SH-SY5Y (cell line): Measurements from ENCODE around the gene C10orf90.
A peak's percentile ranks its signal among the peaks of the same experiment; 100 is the strongest.

Experiments used
- GATA2 ChIP-seq: IDR thresholded peaks from 2 replicates; pipeline ENCODE4 v1.6.1; 2011; ENCODE audit warnings: mild to moderate bottlenecking, low read depth, low read length
- GATA3 ChIP-seq: IDR thresholded peaks from 2 replicates; pipeline ENCODE4 v1.6.1; 2011; ENCODE audit warnings: low read depth, mild to moderate bottlenecking, low read length, moderate library complexity

The C10orf90 gene

DNA sequence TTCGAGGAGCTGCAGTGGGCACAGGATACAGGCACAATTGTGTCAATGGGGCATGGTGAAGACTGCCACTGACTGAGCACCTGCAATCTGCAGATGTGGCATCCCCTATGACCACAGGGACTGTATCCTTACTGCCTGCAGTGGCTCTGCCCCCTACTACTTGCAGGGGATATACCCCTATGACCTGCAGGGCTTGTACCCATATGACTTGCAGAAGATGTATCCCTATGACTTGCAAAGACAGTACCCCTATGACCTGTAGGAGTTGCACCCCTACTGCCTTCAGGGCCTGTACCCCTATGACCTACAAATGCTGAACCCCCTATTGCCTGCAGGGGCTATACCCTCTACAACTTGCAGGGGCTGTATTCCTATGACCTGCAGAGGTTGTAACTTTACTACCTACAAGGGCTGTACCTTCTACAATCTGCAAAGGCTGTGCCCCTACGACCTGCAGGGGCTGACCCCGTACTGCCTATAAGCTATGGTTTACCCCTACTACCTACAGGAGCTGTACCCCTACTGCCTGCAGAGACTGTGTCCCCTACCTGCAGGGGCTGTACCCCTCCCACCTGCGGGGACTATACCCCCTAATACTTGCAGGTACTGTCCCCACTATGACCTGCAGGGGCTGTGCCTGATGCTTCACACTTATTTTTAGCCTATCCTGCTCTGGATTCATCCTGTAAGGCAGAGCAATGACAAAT lies 216.3 kb downstream of the C10orf90 start:
- TF ChIP-seq GATA2 (no peak), GATA3 (no peak)

DNA sequence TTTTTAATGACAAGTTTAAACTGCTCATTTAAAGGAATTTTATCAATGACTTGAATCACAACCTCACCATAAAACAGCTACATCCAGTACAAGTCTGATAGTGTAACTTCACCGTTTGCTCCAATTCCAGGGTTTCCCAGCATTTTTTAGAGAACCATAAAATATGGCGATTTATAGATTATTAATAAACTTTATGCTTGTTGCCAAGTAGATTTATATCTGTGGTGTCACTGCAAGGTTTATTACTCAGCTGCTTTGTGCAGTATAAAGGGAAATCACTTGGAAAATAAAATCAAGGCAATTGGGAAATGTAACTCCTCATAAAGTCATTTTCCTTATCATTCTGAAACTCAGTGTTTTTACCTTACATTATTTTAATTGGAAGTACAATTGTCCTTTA lies 218.2 kb downstream of the C10orf90 start:
- TF ChIP-seq GATA3 (no peak), GATA2 (no peak)

DNA sequence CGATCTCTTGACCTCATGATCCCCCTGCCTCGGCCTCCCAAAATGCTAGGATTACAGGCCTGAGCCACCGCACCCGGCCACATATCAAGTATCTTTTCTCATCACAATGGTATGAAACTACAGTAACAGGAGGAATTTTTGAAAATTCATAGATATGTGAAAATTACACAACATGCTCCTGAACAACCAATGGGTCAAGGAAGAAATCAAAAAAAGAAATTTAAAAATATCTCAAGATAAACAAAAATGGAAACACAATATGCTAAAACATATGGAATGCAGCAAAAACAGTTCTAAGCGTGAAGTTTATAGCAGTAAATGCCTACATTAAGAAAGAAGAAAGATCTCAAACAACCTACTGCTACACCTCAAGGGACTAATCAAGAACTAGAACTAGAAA lies 222.4 kb downstream of the C10orf90 start:
- no peak for TF ChIP-seq GATA2
- TF ChIP-seq GATA3 = no peak

DNA sequence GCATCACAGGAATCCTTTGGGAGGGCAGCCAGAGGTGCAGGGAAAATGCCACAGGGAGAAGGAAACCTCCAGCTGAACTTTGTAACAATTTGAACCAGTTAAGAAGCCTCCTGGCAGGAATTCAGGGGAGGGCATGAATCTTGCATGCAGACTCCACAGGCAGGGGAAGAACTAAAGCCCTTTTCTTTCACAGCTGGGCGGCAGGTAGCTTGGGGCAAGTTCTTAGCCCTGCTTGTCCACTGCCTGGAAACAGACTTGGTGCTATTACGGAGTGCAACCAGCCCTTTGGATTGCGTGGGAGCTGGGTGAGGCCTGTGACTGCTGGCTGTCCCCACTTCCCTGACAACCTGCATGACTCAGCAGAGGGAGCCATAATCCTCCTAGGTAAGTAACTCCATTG lies 230.6 kb downstream of the C10orf90 start:
- no peak for TF ChIP-seq GATA3
- no peak for TF ChIP-seq GATA2

DNA sequence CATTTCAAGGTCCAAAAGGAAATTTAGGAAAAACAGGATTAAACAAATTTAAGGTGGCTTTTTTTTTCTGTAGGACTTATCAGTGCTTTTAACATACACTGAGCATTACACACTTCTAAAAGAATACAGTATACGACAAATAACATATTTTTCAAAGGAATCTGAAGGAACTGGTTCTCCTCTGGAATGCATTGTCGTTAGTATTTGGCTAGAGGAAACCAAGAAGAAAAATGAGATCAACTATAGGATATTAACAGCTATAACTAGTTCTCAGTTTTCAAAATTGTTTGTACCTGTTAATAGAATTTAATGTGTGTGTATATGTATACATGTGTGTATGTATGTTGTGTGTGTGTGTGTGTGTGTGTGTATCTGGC lies 232.1 kb downstream of the C10orf90 start:
- no peak for TF ChIP-seq GATA2
- TF ChIP-seq GATA3 = no peak

DNA sequence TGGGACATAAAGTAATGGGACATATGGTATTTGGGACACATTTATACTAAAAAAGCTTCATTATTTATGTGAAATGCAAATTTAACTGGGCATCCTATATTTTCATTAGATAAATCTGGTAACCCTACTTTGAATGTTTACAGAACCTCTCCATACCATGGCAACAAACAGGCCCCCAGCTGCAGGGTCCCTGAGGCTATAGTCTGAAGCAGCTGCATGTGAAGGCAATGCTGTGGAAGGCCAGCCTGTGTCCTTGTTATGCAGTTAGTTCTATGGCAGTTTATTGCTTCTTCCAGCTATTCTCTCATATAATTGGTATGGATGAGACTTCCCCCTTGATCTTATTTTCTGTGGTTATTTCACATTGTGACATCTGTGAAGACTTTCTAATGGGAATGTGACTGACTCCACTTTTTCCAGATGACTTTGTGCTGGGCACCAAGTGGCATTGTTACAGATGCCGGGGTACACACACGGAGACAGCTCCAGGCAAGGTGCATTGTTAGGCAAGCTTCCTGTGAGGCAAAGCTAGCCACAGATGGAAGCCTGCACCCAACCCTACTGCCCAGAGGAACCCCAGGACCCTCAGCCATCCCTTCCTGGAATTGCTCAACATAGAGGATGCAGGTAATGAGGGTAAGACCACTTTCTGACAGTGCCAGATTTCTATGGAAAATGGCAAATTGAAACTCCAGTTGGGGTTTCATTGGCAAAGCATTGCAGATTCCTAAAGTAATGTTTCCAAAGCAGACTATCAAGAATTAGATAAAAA lies 232.7 kb downstream of the C10orf90 start:
- no peak for TF ChIP-seq GATA3
- TF ChIP-seq GATA2 = no peak

DNA sequence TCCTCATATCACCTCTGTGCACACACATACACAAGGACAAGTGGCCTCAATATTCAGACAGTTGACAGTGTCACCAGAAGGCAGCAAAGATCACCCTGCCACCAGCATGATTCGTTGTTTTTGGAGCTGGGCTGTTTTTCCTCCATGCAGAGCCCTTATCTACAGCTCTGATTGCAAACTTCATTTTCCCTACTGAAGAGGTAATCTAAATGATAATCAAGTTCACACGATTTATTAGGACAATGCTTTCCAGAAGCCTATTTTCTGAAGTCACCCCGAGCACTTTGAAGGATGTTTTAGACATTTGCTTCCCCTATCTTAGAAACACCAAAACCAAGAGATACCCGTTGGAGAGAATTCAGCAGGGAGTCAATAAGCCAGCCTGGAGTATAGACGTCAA lies 236.3 kb downstream of the C10orf90 start:
- TF ChIP-seq GATA3 (no peak), GATA2 (peak; percentile 53)

DNA sequence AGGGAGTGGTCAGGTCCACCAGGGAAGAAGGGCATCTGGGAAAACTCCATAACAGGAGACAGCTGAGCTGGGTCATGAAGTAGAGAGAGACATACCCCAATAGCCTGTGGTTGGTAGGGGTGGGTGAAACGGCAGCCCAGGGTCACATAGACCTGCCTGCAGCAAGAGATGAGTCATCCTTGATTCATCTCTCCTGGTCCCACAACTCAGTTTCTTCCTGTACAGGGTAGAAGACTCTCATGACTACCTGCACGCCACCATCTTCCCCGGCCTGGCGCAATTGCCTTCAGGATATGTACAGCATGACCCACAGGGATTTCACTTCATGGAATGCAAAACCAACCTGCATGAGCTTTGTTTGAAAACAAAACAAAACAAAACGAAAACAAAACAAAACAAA lies 237.1 kb downstream of the C10orf90 start:
- TF ChIP-seq GATA2 (no peak), GATA3 (no peak)

DNA sequence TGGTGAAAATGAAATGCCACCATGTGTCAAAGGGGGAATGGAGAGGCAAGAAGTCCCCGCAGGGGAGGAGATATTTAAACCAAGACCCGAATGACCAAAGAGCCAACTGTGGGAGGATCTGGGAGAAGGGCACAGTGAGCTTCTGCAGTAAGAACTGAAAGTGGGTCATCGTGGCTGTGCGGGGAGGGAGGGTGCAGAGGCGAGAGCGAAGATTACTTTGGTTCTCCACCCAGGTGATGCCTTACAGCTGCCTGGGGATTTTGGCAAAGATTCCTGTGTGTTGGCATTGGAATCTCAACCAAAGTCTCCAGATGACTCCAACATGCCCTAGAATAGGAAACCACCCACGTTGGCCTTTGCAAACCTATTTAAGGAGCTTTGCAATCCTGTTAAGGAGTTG lies 238.0 kb downstream of the C10orf90 start:
- TF ChIP-seq GATA2 (no peak), GATA3 (no peak)

DNA sequence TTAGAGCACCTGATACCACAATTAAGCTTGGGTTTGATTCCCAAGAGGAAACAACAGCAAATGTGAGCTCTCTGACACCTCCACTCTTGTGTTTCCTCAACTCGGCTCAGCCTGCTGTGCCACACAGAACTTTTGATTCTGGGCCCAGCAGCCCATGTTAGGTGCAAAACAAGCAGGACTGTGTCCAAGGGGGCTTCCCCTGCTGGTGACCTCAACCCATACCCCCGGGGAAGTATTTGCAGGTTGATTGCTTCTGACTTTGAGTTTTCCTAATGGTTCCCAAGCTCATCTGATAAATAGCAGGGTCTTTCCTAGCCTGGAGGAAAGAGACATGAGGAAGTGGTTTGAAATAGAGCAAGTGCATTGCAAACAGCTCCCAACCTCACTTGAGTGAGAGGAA lies 238.7 kb downstream of the C10orf90 start:
- TF ChIP-seq GATA2 = no peak
- TF ChIP-seq GATA3 = no peak

DNA sequence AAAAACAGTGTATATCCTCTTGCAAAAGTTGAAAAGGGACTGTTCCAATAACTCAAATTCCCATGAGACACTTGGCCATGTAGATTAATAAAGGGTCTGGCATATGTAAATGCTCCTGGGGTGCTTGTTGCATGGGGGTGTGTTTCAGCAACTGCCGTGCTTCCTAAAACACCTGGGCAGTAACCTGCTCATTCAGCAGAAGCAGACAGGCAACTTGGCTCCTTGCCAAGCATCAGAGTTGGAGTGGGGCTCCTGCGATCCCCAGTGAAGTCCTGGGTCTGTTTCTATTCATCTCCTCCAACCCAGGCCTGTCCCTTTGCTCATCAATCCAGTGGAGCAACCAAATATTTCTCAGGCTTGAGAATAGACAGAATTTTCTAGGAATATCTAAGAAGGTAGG lies 240.0 kb downstream of the C10orf90 start:
- TF ChIP-seq GATA2 (no peak), GATA3 (no peak)

DNA sequence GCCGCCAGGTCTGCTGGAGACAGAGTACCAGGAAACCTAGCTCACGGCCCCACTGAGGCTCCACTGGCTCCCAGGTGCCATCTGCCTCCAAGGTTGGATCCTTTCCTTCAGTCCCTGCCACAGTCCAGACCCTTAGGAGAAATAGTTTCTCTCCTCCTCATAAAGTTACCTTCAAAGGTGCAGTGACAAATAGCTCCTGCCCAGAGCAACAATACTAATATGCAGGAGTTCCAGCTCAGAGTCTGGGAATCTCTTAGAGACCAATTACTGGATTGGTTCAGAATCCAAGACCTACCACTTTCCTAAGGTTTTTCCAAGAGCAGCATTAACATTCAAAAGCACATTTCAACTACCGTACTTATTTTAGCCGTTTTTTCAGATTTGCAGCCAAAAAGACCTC lies 241.2 kb downstream of the C10orf90 start:
- TF ChIP-seq GATA3 (no peak), GATA2 (no peak)

DNA sequence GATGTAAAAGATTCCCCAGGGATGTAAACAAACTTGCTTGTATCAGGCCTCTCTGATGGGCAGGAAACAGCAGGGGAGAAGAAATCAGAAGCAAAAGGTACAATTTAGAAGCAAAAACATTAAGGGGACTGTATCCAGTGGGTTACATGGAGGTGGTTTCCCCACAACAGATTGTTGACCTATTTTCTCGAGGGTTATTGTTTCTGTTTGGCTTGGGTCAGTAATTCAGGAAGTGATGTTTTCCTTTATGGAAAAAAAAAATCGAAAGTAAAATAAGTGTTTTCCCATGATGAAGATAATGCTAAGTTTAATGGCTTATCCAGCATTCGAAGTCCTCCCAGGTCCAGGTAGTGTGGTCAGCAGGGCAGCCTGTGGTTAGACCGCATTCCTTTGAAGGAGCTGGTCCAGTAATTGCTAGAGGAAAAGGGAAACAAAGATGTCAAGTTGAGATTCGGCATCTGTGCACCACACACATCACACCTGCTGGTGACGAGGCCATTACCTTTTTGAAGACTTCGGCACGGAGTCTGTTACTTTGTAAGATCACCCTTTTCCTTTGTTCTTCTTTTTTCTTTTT lies 244.9 kb downstream of the C10orf90 start:
- TF ChIP-seq GATA2 = no peak
- no peak for TF ChIP-seq GATA3

DNA sequence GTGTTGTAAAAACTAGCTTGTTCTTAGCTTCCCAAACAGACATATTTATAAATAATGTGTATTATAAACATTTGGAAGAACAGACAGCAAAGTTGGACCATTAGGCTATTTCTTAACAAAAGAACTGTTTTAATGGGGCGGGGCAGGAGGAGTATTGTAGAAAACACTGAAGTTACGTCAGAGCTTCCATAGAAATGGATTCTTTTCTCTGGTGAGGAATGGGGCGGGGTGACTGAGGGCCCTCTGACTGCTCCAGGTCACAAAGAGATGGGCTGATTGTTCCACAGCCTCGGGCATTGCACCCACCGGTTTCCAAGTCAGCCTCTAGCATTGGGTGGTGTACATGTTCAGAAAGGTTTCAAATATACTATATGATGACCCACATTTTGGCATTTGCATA lies 245.5 kb downstream of the C10orf90 start:
- TF ChIP-seq GATA2 (no peak), GATA3 (no peak)
